Measurements from ENCODE around the gene CAMTA1.

Gene CAMTA1

DNA sequence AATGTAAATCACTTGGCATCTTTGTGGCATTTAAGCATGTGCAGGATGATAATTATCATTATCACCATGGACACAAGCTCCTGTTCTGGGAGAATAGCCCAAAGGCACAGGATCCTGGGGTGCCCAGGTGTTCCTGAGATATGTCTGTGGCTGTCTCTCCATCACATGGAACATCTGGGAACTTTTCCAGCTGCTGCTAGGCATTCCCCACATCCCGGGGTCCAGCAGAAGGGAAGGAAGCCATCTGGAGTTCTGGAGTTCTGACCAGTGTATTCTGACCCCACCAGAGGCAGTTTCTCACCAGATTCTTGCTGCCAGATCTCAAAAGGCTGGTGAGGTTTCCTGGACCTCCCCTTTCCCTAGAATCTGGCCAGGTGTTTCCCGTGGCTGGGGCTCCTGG is 726.1 kb downstream of the CAMTA1 start:
- DNase-seq, result no peak

DNA sequence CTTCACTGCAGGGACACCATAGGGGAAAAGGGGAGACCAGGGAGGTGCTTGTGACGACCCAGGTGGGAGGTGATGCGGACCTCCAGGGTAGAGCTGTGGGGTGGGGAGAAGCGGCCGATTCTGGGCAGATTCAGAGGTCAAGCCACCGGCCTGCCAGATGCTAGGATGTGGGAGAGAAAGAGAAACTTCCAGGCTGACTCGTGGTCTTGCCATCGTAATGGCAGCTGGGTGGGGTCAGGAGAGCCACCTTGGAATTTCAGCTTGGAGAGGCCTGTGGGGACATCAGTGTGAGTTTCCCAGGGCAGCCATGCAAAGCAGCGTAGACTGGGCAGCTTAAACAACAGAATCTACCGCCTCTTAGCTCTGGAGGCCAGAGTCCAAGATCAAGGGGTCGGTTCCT is 727.8 kb downstream of the CAMTA1 start:
- DNase-seq, result no peak

DNA sequence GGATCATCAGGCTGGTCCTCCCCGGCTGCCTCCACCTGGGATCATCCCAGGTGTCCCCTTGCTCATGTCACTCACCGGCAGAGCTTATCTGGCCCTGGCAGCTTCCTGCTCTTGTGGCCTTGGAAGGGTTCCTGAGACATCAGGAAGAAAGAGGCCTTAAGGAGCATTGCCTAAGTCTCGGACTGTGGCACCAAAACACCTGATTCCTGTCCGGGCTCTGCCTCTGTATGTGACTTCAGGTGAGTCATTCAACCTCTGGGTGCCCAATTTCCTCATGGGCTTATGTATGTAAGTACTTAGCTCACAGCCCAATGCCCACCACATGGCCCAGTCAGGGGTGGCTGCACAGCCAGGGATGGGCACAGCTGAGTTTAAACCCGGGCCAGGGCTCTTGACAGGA is 729.9 kb downstream of the CAMTA1 start:
- no peak for DNase-seq

DNA sequence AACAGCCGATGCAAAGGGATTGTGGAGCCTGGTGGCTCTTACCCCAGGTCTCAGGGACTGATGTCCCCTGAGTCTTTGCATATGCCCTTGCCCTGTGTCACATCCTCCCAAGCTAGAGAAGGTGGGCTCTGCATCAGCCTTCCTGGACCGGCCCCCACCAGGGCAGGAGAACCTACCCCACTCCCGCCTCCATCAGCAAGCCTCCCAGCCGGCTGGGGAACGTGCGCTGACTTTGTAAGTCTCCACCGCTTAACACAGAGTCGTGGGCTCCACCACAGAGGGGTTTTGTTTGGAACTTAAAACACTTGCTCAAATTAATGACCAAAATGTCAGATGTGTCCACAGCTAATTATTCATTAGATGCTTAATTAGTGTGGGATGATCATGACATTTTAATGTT is 730.6 kb downstream of the CAMTA1 start:
- no peak for DNase-seq

DNA sequence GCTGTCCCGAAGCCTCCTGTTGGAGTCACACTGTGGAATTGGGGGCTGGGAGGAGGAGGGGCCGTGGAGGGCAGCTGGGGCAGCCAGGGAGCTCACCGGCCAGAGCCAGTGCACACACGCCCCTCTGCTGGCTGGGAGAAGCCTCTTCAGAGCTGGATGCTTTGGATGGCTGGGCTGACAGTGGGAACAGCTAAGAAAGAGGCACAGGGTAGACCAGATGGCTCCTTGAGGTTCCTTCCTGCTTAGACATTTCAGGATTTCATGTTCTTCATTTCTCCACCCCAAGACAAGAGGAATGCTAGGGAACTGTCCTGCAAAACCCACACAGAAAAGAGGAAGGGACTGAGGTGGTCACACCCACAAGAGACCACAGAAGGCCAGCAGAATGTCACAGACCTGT is 731.1 kb downstream of the CAMTA1 start:
- no peak for DNase-seq

DNA sequence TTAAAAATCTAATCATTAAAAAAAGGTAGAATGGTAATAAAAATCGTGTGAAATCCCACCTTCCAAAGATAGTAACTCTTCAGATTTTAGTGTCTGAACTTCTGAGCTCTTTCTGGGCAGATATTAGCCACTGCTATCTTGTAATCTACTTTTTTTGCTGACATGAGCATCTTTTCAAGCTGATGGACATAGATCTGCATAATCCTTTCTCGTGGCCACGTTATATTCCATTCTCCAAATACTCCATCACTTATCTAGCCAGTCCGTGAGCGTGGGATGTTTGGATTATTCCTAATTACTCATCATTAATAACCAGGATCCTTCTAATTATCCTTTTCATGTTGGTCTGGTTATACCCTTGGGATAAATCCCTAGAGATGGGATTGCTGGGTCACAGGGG is 731.7 kb downstream of the CAMTA1 start:
- DNase-seq, result no peak

DNA sequence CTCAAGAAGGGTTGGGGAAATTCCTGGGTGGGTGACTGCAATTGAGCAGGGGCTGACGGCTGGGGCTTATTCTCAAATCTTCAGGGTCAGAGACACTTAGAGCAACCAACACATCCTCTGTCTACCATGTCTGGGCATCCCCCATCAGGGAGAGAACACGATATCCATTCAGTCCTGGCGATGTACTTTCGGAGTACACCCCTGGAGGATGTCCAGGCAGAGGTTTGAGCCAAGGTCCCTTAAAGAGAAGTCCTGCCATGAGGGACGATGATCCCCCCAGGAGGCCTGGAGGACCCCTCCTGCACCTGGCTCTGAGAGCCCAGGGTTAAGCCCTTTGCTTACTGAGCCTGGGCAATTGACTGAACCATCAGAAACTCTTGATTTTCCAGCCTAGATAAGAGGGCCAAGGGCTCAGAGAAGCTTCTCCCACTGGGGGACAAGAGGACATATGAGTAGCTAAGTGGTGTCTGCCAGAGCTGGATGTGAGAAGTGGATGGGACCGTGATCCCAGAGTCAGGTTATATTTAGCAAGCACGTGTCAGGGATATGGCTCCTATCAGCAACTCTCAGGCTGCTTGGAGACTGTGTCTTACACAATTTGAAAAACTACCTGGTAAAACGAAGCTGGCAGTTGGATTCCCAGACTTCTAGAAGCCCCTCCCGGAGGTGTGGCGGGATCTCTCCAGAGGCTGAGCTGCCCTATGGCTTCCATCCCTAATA is 732.5 kb downstream of the CAMTA1 start:
- DNase-seq, result no peak

DNA sequence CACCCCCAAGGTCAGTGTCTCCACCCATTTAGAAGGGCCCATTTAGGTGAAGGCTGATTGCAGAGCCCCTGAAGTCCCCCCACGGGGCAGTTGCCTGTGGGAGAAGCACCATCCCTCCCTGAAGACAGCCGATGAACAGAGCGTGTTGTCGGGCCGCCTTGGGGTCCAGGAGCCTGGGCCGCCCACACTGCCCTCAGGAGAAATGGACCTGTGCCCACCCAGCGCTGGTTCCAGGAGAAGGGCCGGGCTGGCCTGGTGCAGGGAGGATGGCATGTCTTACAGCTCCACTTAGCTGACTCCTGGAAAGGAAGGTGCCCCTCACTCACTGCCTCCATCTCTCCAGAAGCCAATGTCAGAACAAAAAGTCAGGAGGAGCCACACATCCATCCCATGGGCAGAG is 733.2 kb downstream of the CAMTA1 start:
- no peak for DNase-seq

DNA sequence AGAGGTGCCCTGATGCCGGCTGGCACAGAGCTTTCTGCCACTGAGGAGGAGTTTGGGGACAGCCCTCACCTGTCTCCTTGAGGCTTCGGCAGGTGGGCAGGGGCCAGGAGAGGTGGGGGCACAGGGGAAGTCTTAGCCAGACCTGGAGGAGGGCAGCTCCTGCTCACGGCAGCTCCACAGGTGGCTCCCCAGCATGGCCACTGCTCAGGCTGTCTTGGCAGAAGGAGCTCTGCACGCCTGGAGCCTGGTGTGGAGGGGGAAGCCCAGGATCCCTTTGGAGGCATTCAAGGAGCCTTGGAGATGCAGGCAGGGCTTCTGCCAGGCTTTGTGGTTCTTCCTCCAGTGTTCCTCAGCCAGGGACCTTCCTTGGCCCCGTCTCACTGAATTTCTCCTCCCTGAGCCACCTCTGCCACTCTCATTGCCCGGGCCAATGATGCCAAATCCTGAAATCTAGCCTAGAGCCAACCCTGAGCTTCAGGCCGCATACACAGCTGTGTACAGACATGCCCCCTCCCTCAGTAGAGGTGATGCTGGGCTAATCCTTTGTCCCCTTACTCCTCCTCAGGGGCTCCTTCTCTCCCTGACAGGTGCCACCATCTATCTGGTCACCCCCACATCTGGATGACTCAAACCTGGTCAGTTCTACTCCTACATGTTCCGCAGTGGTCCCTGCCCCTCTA is 734.1 kb downstream of the CAMTA1 start:
- no peak for DNase-seq

DNA sequence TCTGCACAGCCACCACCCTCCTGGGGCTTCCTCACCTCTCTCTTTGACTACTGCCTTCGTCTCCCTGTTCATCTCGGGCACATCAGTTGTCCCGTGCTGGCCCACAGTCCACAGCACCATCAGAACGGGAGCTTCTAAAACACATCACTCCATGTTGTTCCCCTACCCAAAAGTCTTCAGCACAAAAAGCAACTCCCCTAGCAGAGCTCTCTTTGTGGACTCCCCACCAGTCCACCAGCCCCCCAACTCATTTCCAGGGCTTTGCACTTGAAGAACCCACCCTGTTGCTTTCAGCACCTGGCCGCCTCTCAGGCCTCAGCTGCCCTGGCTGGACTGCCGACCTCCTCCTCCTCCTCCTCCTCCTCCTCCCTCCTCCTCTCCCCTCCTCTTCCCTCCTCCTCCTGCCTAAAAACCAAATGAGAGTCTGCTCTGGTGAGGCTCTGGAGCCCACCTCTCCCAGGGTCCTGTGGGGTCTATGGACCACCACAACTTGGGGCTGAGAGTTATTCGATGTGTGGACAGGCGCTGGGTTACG is 734.7 kb downstream of the CAMTA1 start:
- DNase-seq, result no peak

DNA sequence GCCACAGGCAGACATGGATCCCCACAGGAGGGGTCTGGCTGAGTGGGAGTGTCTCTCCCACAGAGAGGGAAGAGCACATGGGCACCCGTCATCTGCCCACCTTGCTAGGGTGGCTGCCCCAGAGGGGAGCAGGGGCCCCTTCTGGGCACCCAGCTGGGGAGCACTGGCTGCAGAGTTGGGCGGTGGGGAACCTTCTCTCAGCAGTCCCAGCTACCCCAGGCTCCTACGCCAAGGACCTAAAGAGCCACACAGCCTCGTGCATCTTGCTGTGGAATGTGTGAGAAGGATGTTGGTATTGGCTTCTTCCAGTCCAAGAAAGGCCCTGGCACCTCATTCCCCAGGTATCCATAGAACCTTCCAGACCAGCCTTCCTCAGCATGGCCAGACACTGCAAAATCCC is 735.2 kb downstream of the CAMTA1 start:
- no peak for DNase-seq

DNA sequence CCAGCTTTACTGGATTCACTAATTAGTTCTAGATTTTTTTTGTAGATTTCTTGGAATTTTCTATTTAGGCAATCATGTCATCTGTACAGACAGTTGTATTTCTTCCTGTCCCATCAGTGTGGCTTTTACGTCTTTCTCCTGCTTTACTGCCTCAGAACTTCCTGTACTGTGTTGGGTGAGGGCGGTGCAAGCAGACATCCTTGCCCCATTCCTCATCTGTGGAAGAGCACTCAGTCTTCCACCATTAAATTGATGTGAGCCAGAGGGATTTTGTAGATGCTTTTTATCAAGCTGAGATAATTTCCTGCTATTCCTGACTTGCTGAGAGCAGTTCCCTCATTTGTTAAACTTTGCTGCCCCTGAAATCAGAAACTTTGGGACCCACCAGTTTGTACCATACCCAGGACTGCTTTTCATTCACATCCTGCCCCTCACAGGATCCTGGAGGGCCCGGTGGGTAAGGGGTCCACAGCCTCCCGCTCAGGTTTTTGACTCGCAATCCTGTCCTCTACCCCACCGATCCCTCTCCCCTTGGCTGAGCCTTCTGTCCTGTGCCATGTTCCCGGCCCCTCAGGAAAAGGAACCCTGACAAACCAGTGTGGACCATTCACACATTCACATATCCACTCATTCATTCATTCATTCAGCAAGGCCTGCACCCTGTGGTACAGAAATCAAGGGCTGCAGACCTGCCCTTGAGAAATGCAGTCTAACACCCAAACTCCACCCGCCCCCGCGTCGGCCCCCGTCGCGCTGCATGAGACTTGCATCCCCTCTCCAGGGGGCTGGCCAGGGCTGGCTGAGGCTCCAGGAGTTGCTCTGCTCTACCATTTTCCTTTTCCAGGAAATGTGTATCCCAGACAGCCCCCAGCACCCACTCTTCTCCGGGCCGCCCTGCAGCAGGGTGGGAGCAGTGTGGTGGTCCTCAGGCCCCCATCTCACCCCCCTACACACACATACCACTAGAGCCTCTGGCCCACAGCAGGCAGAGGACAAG is 739.4 kb downstream of the CAMTA1 start:
- no peak for DNase-seq

DNA sequence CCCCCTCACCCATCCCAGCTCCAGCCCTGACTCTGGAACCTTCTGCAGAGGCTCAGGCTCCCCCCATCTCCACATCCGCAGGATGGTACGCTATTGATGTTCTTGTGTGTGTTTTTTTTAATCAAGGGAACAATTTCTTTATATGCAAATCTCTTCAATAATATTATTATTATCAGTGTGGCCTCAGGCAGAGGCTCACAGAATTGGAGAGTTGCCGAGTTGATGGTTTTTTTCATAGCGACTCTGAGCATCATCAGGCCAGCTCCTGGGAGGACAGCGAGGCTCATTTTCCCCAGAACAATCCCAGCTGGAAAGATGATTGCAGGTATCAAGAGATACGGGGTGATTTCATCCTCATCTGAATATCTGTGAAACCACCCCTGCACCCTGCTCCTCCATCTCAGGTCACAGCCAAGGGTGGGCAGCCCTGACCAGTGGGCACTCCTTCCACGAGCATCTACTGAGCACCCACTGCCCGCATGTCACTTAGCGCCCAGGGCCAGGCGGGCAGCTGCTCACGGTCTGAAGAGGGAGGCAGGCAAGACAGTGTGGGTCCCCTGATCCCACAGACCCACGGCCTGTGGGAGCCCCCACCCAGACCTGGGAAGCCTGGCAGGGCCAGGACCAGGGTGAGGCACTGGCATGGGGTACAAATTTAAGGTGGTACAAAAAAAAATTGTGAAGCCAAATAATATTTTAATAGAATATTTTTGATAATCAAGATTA is 740.2 kb downstream of the CAMTA1 start:
- no peak for DNase-seq

DNA sequence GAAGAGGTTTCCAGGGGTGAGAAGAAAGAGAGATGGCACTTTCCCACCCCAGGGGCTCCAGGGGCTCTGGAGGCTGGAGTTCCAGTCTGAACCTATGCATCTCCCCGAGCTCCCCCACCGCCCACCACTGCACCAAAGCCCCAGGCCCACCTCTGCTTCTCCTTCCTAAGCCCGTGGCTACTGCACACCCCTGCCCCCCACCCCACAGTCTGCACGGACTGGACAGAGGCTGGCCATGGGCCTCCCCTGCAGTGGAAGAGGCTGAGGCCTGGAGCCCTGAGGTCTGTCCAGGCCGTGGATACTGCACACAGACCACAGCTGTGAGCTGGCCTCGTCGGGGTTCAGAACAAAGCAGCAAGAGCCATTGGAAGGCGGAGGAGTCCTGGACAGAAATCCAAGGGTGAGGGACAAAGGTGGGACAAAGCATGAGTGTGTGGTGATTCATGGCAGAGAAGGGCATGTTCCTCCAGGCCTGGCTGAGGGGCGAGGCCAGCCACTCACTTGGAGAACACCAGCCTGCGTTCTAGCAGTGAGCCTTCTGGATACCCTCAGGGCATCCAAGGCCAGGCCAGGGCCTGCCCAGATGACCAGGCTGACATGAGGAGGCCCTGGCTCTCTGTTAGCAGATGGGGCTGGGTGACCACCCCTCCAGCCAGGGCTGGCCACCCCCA is 741.1 kb downstream of the CAMTA1 start:
- DNase-seq, result no peak

DNA sequence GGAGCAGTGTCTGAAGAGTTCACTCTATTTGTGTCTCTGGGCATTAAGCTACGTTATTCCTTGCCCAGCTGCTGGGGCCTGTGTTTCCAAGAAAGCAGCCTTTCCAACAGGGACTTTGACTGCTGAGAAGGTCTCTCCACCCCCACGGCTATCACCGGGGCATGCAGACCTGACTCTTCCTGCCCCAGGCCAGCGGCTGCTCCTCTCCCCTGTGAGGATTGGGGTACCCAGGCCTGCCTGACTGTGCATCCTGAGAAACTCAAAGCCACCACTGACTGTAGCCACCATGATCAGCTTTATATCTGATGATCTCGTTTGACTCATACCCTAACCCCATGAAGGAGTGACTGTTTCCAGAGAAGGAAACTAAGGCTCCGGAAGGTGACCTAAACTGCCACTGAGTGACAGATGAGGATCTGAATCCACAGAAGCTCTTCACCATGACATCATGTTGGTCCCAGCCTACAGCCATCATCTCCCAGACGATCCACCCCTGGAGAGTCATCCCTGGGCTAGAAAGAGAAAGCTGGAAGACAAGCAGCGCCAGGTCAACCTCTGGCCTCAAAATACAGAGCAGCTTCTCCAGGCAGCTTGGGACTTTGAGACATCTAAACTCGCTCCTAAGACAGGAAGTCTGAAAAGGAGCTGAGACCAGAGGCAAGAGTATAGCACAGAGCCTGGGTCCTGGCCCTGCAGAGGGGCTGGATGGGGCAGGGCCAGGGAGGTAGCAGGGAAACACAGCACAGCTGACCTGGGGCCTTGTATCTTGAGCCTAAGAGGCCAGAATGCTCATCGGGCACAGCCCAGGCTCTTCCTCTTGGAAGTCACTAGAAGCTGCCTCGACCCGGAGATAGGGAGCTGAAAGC is 741.8 kb downstream of the CAMTA1 start:
- no peak for DNase-seq

DNA sequence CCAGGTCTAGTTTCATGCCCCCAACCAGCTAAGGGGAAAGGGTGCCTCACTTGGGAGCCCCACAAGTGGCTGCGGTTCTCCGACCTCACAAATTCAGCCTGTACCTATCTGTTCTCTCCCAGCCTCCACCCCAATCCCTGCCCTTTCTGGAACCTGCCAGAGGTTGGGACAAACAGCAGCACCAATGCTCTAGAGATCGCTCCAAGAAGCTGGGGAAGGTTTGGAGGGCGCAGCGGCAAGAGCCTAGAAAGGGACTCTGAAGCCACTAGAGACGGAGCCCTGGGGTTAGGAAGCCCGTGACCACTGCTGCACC is 742.4 kb downstream of the CAMTA1 start:
- no peak for DNase-seq

DNA sequence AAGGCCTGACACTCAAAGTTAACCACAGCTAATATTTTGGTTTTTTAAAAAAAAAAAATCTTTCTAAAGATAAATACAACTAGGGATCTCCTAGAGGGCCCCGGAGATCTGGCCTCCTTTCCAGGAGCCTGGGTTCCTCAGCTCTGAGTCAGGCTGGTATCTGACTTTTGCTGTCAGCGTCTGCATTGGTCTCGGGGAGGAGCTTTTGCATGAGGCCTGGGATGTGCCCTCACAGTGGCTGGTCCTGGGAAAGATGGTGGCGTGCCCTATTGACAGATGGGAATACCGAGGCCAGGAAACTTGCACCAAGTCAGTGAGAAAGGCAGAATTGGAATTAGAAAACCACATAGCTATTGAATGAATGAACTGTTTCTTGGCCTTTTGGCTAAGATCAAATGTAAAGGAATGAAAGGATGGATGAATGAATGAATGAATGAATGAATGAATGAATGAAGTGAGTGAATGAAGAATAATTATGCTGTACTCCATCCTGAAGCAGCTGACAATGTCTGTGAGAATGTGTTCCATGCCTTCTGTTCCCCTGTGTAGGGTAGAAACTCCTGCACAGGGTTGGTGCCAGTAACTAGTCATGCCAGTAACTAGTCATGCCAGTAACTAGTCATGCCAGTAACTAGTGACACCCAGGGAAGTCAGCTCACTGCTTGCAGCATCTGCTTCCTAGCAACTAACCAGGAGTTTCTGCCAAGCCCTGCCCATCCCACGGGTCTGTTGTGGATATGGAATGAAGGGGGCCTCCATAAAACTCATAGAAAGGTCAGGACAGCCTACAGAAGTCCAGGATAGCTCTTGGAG is 743.3 kb downstream of the CAMTA1 start:
- DNase-seq, result no peak

DNA sequence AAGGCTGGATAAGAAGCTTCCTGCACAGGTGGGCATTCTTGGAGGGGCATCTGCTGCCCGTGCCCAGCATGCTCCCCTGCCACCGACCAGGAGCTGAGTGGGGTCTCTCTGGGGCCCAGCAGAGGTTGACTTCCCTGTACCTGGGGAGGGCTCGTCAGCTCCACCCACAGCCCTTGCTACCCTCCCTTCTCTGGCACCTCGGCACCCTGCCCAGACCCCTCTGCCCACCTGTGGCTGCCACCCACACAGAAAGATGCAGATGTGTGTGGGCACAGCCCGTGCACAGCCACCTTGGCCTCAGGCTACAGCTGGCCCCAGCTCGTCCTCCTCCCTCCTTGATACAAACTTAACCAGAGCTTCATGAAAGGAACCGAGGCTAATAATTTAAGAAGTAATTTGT is 744.7 kb downstream of the CAMTA1 start:
- DNase-seq, result no peak

DNA sequence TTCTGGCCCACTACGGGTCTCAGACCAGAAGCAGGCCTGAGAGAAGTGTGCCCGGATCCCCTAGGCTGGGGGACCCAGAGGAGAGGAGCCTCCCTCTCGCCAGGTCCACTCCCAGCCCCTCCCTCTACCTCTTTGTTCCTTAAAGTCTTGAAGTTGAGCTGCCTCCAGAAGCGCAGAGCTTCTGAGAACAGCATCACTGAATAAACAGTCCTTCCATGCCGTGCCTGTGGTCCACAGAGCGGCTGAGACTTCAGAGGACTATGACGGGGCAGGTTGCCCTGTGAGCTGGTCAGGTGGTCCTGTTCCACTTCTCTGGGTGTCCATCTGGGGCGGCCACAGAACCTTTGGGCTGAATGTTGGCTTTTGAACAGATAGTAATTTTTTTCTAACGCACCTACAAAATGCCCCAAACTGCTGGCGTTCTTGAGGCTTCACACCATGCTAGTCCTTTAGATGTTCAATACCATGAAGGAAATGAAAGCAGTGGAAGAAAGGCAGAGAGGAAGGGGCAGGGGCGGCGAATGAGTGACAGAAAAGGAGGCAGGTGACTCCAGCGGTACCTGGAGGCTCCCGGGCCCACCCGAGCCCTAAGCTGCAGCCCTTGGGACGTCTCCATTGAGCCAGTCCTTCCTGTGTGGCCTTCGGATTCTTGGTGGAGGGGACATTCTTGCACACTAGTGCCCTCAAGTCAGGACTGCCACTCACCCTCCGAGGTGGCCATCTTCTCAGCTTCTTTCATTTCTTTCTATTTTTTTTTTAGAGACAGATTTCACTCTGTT is 746.5 kb downstream of the CAMTA1 start:
- DNase-seq, result no peak

DNA sequence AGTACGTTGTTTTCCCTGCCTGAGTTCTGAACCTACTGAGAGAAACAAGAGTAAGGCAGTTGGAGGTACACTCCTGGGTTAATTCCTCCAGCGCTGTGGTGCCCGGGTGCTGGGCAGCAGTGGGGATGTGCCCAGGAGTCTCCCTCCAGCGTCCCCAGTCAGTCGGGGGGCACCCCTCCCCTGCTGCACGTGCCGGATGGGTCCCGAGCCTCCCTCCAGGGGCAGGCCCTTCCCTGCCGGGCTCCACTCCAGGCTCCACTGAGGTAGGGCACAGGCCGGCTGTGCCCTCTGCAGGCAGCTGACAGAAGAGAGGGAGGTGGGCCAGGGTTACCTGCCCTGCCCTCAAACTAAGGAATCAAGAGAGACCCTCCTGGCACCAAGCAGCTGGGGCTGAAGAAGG is 747.8 kb downstream of the CAMTA1 start:
- no peak for DNase-seq
